Stimulated activated CD4-positive, alpha-beta T cell treated with anti-CD3 and anti-CD28 coated beads, TNF-alpha, amount 100 ng/mL, for 4 hours (primary cell): ENCODE data around the gene HERC2.
"Not testable (repeated sequence)": the region's sequence is repeated elsewhere in the genome, so short reads cannot be mapped to it uniquely, and the experiment has no call there.

Experiments
- DNase-seq, 3 experiments: peaks; one replicate each; pipeline ENCODE4 v3.0.0-alpha.2; 2020; ENCODE audit warnings: low read depth in 3 of 3

HERC2 gene

DNA sequence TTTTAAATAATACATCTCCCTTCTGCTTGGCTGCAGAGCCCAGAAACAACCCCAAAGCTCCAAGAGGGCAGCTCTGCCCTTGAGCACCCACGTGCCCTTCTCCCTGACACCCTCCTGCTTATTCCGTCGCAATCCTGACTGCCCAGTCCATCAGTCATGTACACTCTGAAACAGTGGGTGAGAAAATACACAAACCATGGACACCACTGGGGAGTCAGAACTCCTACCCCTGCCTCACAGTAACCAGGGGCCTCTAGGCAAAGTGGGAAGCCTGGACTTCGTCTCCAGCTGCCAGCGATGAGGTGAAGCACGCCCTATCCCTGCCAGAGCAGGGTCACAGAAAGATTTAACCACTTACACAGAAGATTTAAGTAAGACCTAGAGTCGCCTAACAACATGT, 40.1 kb downstream of the HERC2 start:
- DNase-seq: no peak

GRCh38 chr15:28274635-28275034, 47.3 kb downstream of the HERC2 start:
- DNase-seq: no peak

DNA sequence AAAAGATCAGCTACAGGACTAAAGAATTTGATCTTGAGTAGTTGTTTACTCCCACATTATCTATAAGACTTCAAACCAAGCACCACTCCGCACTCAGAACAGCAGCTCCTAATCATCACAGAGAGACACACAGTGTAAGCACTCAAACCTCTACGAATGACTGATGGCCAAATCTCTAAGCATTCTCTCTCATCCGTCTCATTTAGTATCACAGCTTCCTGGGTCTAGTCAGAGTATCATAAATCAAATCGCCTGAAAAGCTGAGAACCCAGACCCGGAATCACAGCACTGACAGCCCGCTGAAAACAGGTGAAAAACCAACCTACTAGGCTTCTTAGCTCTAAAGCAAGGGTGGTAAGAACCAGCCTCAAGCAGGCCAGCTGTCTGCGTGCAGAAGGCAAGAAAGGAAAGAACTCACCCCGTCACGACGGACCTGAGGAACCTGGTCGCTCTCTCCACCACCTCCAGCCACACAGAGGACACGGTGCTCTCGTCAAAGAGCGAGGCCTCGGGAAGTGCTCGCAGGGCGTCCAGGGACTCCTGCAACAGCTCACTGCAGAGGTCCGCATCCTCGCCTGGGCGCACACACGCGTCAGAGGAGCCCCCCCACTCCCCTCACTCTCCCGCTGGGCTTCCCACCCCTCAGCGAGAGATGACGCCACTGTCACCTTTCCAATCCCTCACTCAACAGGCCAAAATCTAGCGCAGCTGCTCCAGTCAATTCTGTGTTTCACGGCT, 47.9 kb downstream of the HERC2 start:
- DNase-seq: no peak

GRCh38 chr15:28273468-28273867, 48.5 kb downstream of the HERC2 start:
- no peak for DNase-seq

GRCh38 chr15:28272587-28272986, 49.4 kb downstream of the HERC2 start:
- no peak for DNase-seq

GRCh38 chr15:28271697-28272260, 50.2 kb downstream of the HERC2 start:
- DNase-seq: no peak

DNA sequence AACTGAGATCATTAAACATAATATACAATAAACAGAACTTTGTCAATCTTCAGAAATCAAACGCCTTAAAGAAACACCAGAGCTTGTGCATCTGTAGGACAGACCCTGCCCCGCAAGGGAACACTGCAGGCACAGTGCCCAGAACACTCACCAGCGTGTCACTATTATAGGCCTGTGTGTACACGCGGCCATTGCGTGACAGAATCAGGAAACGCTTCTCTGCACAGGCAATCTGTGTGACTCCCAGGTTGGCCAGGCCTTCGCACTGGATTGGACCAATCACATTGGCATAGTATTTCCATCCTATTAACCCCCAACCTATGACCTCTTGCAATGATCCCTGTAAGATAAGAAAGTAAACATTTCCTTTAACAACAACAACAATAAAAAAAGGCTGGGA, 52.9 kb downstream of the HERC2 start:
- no peak for DNase-seq

GRCh38 chr15:28267727-28268126, 54.3 kb downstream of the HERC2 start:
- DNase-seq: no peak

- no peak for DNase-seq
These were observed 56.5 kb downstream of the HERC2 start for GRCh38 chr15:28265334-28266019.

DNA sequence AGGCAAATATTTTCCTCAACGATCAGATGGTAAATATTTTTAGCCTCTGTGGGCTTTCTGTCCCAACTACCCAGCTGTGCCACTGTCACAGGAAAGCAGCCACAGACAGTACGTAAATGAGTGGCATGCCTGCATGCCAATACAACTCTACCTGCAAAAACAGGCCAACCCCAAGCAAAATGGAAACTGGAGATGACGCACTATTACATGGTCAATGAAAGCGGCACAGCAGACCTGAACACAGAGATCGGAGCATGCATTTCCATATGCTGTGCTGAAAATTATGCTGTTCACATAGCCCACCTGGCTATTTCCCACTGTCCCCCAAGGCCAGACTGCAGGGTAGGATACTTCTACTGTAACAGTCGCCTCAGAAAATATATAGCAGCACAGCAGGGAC, 57.8 kb downstream of the HERC2 start:
- DNase-seq: no peak

DNA sequence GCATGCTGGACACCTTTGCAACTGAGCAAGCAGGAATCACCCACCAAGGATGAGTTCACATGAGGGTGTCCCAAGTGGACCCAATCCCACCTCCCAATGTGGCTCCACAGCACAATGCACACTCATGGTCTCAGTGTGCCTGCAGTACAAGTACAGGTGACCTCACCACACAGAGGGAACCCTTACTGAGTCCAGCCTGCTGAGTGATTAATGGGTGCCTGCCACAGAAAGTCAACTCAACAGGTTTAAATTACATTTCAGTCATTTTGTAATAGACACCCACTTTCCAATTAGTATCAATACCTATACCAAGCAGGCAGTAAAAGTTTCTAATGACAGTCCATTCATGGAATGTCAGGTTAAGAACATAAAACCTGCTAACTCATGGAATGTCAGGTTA, 59.5 kb downstream of the HERC2 start:
- no peak for DNase-seq

- DNase-seq: no peak
These were observed 61.3 kb downstream of the HERC2 start for GRCh38 chr15:28260722-28261121.

- DNase-seq: no peak
These were observed 61.7 kb downstream of the HERC2 start for GRCh38 chr15:28260317-28260716.

- DNase-seq: no peak
These were observed 66.0 kb downstream of the HERC2 start for GRCh38 chr15:28255965-28256364.

DNA sequence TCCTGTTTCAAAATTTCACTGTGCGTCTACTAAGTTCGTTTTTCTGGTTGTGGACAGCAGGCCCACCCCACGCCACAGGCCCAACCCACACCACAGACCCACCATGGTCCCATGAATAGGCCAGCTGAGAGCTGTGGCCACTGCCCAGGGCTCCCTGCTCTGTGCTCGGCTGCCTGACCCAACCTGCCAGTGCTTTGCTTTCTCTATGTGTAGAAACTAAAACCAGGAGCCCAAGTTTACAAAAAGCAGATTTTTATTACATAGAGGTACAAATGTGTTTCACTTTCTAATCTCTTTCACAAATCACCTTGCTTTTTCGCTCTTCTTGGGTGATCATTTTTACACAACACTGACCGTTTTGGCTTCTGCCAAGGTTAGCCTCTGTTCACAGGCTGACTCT, 69.1 kb downstream of the HERC2 start:
- DNase-seq: no peak

DNA sequence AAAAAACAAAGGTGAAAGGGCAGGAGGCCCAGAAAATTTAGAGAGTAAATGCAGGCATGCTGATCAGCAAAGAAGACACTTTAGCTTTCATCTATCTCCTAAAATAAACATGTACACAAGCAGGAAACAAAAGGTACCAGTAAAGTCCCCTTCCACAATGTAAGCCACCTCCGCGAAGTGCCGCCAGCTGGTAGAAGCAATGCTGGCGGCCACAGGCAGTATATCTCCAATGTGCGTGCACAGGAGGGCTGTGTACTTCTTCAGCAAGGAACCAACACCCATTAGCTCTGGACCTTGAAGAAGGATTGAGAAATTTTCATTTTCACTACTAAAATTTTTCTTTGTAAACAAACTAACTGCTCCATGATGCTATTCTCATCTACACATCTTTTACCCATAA, 75.4 kb downstream of the HERC2 start:
- DNase-seq: no peak

GRCh38 chr15:28243901-28244300, 78.1 kb downstream of the HERC2 start:
- no peak for DNase-seq

GRCh38 chr15:28243399-28243798, 78.6 kb downstream of the HERC2 start:
- no peak for DNase-seq

DNA sequence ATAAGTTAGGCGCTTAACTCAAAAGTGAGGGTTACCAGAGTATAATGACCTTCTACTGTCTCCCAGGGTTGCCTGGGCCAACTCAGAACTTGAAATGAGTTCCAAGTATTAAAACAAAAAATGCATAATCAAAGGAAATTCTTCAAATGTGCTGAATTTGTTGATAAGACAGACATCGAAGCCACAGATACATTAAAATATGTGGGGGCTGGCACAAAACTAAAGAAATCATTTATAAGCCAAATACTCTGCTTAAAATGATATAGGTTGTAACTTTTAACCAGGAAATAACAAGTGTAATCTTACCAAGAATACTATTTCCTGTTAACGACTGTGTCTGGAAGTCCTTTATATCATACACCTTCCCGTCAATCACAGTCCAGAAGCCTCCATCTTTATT, 83.7 kb downstream of the HERC2 start:
- DNase-seq: not testable (repeated sequence)

DNA sequence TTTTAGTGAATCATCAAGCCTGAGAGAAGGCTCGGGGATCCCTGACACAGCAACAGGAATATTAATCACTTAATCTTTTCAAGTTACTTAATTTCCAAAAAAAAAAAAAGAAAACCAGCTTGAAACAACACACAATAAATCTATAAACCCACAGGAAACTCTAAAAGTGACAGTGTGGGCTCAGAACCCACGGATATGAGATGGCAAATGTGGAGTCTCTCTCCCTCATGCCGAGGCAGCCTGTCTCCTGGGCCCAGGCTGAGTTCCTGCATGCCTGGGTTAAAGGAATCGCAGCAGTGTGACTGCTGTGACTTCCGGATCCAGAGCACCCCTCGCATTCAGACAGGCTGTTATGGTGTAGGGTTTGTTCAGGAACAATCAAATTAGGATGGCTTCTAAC, 90.2 kb downstream of the HERC2 start:
- not testable (repeated sequence) for DNase-seq

- DNase-seq: not testable (repeated sequence)
These were observed 90.6 kb downstream of the HERC2 start for GRCh38 chr15:28231336-28231735.

DNA sequence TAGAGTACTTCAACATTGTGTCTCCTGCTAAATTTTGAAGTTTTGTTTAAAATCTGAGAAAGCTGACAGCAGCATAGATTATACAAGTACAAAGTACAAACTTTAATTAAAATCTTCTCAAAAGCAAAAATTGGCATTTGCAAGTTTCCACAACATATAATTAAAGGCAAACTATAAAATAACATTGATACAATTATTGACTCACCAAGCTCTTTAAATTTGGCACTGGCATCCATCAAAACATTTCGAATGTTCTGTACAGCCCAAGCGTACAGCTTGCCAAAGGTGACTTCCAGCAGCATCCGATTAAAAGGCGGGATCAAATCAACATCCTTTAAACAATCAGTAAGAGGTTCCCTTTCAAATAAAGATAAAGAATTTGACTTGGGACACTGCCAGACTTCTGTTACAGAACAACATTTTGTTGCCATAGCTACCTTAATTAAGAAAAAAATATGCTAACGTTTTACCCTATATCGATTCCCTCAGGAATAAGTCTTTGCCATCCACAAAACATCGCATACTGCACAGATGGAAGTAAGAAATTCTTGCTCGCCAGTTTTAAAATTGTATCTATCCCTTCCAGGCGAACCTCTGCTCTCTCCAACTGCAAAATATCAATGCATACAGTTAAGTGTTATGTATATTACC, 92.9 kb downstream of the HERC2 start:
- not testable (repeated sequence) for DNase-seq

GRCh38 chr15:28228096-28228495, 93.9 kb downstream of the HERC2 start:
- no peak for DNase-seq
